Esophagus muscularis mucosa (tissue), 3 donors: ENCODE measurements around the gene HLA-DQA1.

Experiments used
- POLR2AphosphoS5 ChIP-seq, 2 donors: sonication (generic); formaldehyde crosslinking; IDR thresholded peaks; one replicate each; pipeline ENCODE4 v1.6.1; 2017; ENCODE audit warnings: antibody characterized with exemption in 2 of 2
- TF ChIP-seq, protein P1 (sequence below), 3 experiments: fragments of 200-600 bp in 2 of 3; fragments of 450-650 bp in 1 of 3; sonication (generic) in 2 of 3; IDR thresholded peaks; one replicate each; pipeline ENCODE4 v1.5.1; 2017 to 2019; ENCODE audit warnings: antibody characterized with exemption in 3 of 3, mild to moderate bottlenecking in 2 of 3, moderate library complexity in 1 of 3

DNA sequence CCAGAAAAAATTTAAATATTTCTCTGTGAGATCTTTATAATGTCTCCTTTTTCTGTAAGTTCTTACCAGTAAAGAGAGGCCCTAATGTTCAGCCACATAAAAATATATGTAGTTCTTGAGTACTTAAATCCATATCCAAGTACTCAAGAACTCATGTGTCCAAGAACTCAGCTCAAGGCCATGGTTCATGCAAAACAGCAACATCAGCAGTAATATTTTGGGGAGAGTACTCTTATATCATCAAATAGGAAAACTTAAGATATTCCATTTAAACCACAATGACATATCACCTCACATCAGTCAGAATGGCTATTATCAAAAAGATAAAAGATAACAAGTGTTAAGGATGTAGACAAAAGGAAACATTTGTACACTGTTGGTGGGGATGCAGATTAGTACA lies 32.7 kb downstream of the HLA-DQA1 start:
- TF ChIP-seq POLR2AphosphoS5 (IDR thresholded peaks at IDR 0.05): no peak
- TF ChIP-seq, protein P1, sequence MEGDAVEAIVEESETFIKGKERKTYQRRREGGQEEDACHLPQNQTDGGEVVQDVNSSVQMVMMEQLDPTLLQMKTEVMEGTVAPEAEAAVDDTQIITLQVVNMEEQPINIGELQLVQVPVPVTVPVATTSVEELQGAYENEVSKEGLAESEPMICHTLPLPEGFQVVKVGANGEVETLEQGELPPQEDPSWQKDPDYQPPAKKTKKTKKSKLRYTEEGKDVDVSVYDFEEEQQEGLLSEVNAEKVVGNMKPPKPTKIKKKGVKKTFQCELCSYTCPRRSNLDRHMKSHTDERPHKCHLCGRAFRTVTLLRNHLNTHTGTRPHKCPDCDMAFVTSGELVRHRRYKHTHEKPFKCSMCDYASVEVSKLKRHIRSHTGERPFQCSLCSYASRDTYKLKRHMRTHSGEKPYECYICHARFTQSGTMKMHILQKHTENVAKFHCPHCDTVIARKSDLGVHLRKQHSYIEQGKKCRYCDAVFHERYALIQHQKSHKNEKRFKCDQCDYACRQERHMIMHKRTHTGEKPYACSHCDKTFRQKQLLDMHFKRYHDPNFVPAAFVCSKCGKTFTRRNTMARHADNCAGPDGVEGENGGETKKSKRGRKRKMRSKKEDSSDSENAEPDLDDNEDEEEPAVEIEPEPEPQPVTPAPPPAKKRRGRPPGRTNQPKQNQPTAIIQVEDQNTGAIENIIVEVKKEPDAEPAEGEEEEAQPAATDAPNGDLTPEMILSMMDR (IDR thresholded peaks at IDR 0.05): no peak
